GM21381 (cell line): ENCODE results near the gene TUBGCP5.

Experiments
- ATAC-seq: cut with Tn5 transposase; IDR thresholded peaks from one replicate; pipeline ENCODE4 v1.9.1; 2021; ENCODE audit warnings: mild to moderate bottlenecking, moderate library complexity; ENCODE audit not compliant: unreplicated experiment

Gene TUBGCP5

GRCh38 chr15:22954798-22955543 lies 84.4 kb downstream of the TUBGCP5 start:
- ATAC-seq = no peak

GRCh38 chr15:22954326-22954725 lies 85.0 kb downstream of the TUBGCP5 start:
- no peak for ATAC-seq

GRCh38 chr15:22952796-22953579 lies 86.4 kb downstream of the TUBGCP5 start:
- ATAC-seq = no peak

GRCh38 chr15:22951381-22952280 lies 87.7 kb downstream of the TUBGCP5 start:
- ATAC-seq = no peak

- ATAC-seq = no peak
Observed at GRCh38 chr15:22951031-22951380, 88.4 kb downstream of the TUBGCP5 start.

GRCh38 chr15:22950256-22950990 lies 88.9 kb downstream of the TUBGCP5 start:
- ATAC-seq = no peak
